Central memory CD8-positive, alpha-beta T cell (primary cell): ENCODE results near the gene DMRTC1.
"Not testable (repeated sequence)": the region's sequence is repeated elsewhere in the genome, so short reads cannot be mapped to it uniquely, and the experiment has no call there.

ENCODE experiments used
- ATAC-seq: fragments of 150-1000 bp; cut with Tn5 transposase; replicated peaks from 2 replicates; pipeline ENCODE4 v1.10.0; 2022; ENCODE audit warnings: mild to moderate bottlenecking, moderate FRiP score, moderate number of reproducible peaks; ENCODE audit not compliant: poor library complexity, severe bottlenecking; ENCODE audit errors: extremely low read depth
- DNase-seq, 2 donors: peaks; one replicate each; pipeline ENCODE4 v3.0.0; 2021; ENCODE audit warnings: low spot score in 2 of 2
- H3K27ac Mint-ChIP-seq: one replicate; pipeline ENCODE4 v1.8.0; 2022; ENCODE audit warnings: low read depth, mild to moderate bottlenecking, moderate library complexity, mixed read lengths
- H3K27me3 Mint-ChIP-seq: one replicate; pipeline ENCODE4 v1.8.0; 2022; ENCODE audit warnings: mixed read lengths
- H3K36me3 Mint-ChIP-seq: one replicate; pipeline ENCODE4 v1.8.0; 2022; ENCODE audit warnings: mild to moderate bottlenecking, moderate library complexity, mixed read lengths; ENCODE audit not compliant: insufficient read depth
- H3K4me1 Mint-ChIP-seq: one replicate; pipeline ENCODE4 v1.8.0; 2022; ENCODE audit warnings: mixed read lengths
- H3K4me3 Mint-ChIP-seq: one replicate; pipeline ENCODE4 v1.8.0; 2022; ENCODE audit warnings: mild to moderate bottlenecking, moderate library complexity, mixed read lengths
- H3K9me3 Mint-ChIP-seq: one replicate; pipeline ENCODE4 v1.8.0; 2022; ENCODE audit warnings: mixed read lengths

DMRTC1 gene

GRCh38 chrX:72889740-72890139 is 53.9 kb downstream of the DMRTC1 start:
- H3K27me3 Mint-ChIP-seq, H3K4me1 Mint-ChIP-seq, H3K4me3 Mint-ChIP-seq, ATAC-seq, H3K36me3 Mint-ChIP-seq, H3K27ac Mint-ChIP-seq, DNase-seq, H3K9me3 Mint-ChIP-seq: not testable (repeated sequence)

DNA sequence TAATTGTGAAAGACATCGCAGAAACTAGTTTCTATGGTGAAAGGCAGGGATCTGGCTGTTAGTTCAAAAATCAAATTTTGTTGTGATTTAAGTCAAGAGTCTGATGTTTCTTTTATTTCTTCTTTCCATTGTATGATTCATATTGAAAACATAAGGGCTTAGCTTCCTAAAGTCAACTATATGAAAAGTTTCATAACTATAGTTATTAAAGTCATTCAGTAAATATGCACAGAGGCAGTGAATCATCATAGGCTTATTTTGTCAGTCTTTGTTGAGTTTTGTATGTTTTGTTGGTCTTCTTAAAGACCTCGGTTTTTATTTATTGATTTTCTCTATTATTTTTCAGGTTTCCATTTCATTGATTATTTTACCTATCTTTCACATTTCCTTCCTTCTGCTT is 60.7 kb downstream of the DMRTC1 start:
- H3K4me1 Mint-ChIP-seq, DNase-seq, ATAC-seq, H3K4me3 Mint-ChIP-seq, H3K36me3 Mint-ChIP-seq, H3K9me3 Mint-ChIP-seq, H3K27me3 Mint-ChIP-seq, H3K27ac Mint-ChIP-seq: not testable (repeated sequence)

GRCh38 chrX:72837532-72837931 is 106.1 kb downstream of the DMRTC1 start:
- not testable (repeated sequence) for ATAC-seq, H3K9me3 Mint-ChIP-seq, H3K27me3 Mint-ChIP-seq, H3K4me3 Mint-ChIP-seq, H3K36me3 Mint-ChIP-seq, DNase-seq, H3K4me1 Mint-ChIP-seq, H3K27ac Mint-ChIP-seq

- not testable (repeated sequence) for H3K4me3 Mint-ChIP-seq, DNase-seq, ATAC-seq, H3K27ac Mint-ChIP-seq, H3K9me3 Mint-ChIP-seq, H3K36me3 Mint-ChIP-seq, H3K4me1 Mint-ChIP-seq, H3K27me3 Mint-ChIP-seq
Observed at GRCh38 chrX:72830701-72831100, 112.9 kb downstream of the DMRTC1 start.
